H1 (cell line): ENCODE results near the gene HDHD2. TPM values are rescaled to one million over a fixed set of nuclear protein-coding genes. Genes with fewer than 3 reads are reported as not detected.
"Not testable (repeated sequence)": the region's sequence is repeated elsewhere in the genome, so short reads cannot be mapped to it uniquely, and the experiment has no call there.

Experiments used
- CTCF ChIA-PET: fragments of 300-600 bp; sonication (Branson Sonifier 250); formaldehyde crosslinking; loops from one replicate; lab custom pipeline; 2021; ENCODE audit not compliant: partially characterized antibody; lab: Charles Lee
- POLR2A ChIA-PET: fragments of 300-600 bp; sonication (Branson Sonifier 250); formaldehyde crosslinking; loops from one replicate; lab custom pipeline; 2021; ENCODE audit warnings: inconsistent platforms; ENCODE audit not compliant: partially characterized antibody; lab: Charles Lee
- DNase-seq, 2 experiments: peaks; one replicate each; pipeline versions ENCODE4 v3.0.0 to v3.0.0-alpha.2; 2010 to 2022; ENCODE audit warnings: low spot score in 2 of 2, low read depth in 1 of 2, mixed read lengths in 1 of 2
- FAIRE-seq: peaks from 2 replicates; lab custom pipeline; 2011; peaks lifted over from hg19 to GRCh38; lab: Jason Lieb, UNC
- H2AFZ ChIP-seq: 2 replicates; pipeline ENCODE4 v1.8.1; 2012; ENCODE audit warnings: low read length, inconsistent platforms
- H2AK5ac ChIP-seq: 2 replicates; pipeline ENCODE4 v1.6.1; 2013; ENCODE audit warnings: low read depth, low read length
- H2BK120ac ChIP-seq: replicated peaks from 2 replicates; pipeline ENCODE3; 2013; ENCODE audit warnings: low read depth, low read length, inconsistent platforms
- H2BK12ac ChIP-seq: 2 replicates; pipeline ENCODE4 v1.6.1; 2013; ENCODE audit warnings: low read depth, low read length
- H2BK15ac ChIP-seq: 2 replicates; pipeline ENCODE4 v1.6.1; 2013; ENCODE audit warnings: low read length
- H2BK20ac ChIP-seq: 2 replicates; pipeline ENCODE4 v1.6.1; 2013; ENCODE audit warnings: low read length
- H2BK5ac ChIP-seq: 2 replicates; pipeline ENCODE4 v1.6.1; 2013; ENCODE audit warnings: low read depth, low read length
- H3K14ac ChIP-seq: 2 replicates; pipeline ENCODE4 v1.6.1; 2013; ENCODE audit warnings: inconsistent platforms; ENCODE audit not compliant: insufficient read length
- H3K18ac ChIP-seq: 2 replicates; pipeline ENCODE4 v1.6.1; 2013; ENCODE audit warnings: low read length; ENCODE audit errors: extremely low read depth
- H3K23ac ChIP-seq: 2 replicates; pipeline ENCODE4 v1.6.1; 2013; ENCODE audit warnings: inconsistent platforms; ENCODE audit not compliant: insufficient read length
- H3K23me2 ChIP-seq: 2 replicates; pipeline ENCODE4 v1.6.1; 2013; ENCODE audit warnings: low read depth, low read length
- H3K27ac ChIP-seq: 2 replicates; pipeline ENCODE4 v1.6.1; 2011; ENCODE audit warnings: low read depth, low read length, inconsistent platforms
- H3K27me3 ChIP-seq, 4 experiments: replicated peaks in 1 of 4; 1 replicate in 1 of 4; 2 replicates in 3 of 4; pipeline versions ENCODE4 v1.6.1 to v1.8.1; 2011 to 2013; ENCODE audit warnings: low read length in 3 of 4, mild to moderate bottlenecking in 3 of 4, inconsistent platforms in 2 of 4, mixed read lengths in 2 of 4, moderate library complexity in 1 of 4; ENCODE audit not compliant: control insufficient read depth in 3 of 4, insufficient read depth in 3 of 4; ENCODE audit errors: extremely low read depth in 1 of 4
- H3K36me3 ChIP-seq, 4 experiments: 2 replicates each; pipeline versions ENCODE4 v1.6.1 to v1.8.1; 2011 to 2013; ENCODE audit warnings: mild to moderate bottlenecking in 4 of 4, low read length in 3 of 4, moderate library complexity in 2 of 4, control low read depth in 1 of 4, inconsistent platforms in 1 of 4; ENCODE audit not compliant: insufficient read depth in 4 of 4, control insufficient read depth in 2 of 4
- H3K4ac ChIP-seq: replicated peaks from 2 replicates; pipeline ENCODE3; 2013; ENCODE audit warnings: low read length, low read depth, mixed read lengths, inconsistent platforms; ENCODE audit not compliant: insufficient read length
- H3K4me1 ChIP-seq, 4 experiments: replicated peaks in 1 of 4; 1 replicate in 1 of 4; 2 replicates in 3 of 4; pipeline versions ENCODE4 v1.6.1 to v1.8.1; 2011 to 2013; ENCODE audit warnings: low read length in 3 of 4, inconsistent platforms in 2 of 4, mixed read lengths in 1 of 4; ENCODE audit not compliant: insufficient read depth in 4 of 4, control insufficient read depth in 3 of 4
- H3K4me2 ChIP-seq, 2 experiments: 2 replicates each; pipeline versions ENCODE4 v1.6.1 to v1.8.1; 2011 to 2013; ENCODE audit warnings: low read depth in 2 of 2, low read length in 2 of 2, control low read depth in 1 of 2, inconsistent platforms in 1 of 2, mild to moderate bottlenecking in 1 of 2; ENCODE audit not compliant: insufficient read depth in 1 of 2
- H3K4me3 ChIP-seq, 4 experiments: fragments of 200-600, 300-600 bp in 1 of 4; sonication (generic), shearing (Covaris generic), sonication (Bioruptor Twin) in 1 of 4; 2 replicates each; pipeline versions ENCODE4 v1.5.1 to v1.8.1; 2011 to 2016; ENCODE audit warnings: low read length in 4 of 4, low read depth in 3 of 4, control low read depth in 2 of 4, inconsistent platforms in 2 of 4, mild to moderate bottlenecking in 2 of 4, mixed read lengths in 1 of 4, moderate library complexity in 1 of 4; ENCODE audit not compliant: insufficient read depth in 2 of 4; ENCODE audit errors: extremely low read depth in 1 of 4
- H3K56ac ChIP-seq: replicated peaks from 2 replicates; pipeline ENCODE3; 2013; ENCODE audit warnings: low read depth, mild to moderate bottlenecking, mixed read lengths, low read length, inconsistent platforms; ENCODE audit not compliant: insufficient read length
- H3K79me1 ChIP-seq: 2 replicates; pipeline ENCODE4 v1.6.1; 2013; ENCODE audit warnings: low read depth, low read length, control low read depth
- H3K79me2 ChIP-seq, 2 experiments: 2 replicates each; pipeline versions ENCODE4 v1.6.1 to v1.8.1; 2012 to 2013; ENCODE audit warnings: low read length in 2 of 2, mild to moderate bottlenecking in 2 of 2, inconsistent platforms in 1 of 2; ENCODE audit not compliant: insufficient read depth in 2 of 2, control insufficient read depth in 1 of 2
- H3K9ac ChIP-seq, 4 experiments: replicated peaks in 1 of 4; 1 replicate in 1 of 4; 2 replicates in 3 of 4; pipeline versions ENCODE4 v1.6.1 to v1.8.1; 2011 to 2013; ENCODE audit warnings: low read depth in 3 of 4, low read length in 3 of 4, control low read depth in 2 of 4, mild to moderate bottlenecking in 2 of 4, moderate library complexity in 2 of 4, inconsistent platforms in 1 of 4; ENCODE audit errors: extremely low read depth in 1 of 4
- H3K9me3 ChIP-seq, 2 experiments: 2 replicates each; pipeline versions ENCODE4 v1.6.1 to v1.8.1; 2012 to 2013; ENCODE audit warnings: mild to moderate bottlenecking in 2 of 2, moderate library complexity in 2 of 2, control low read depth in 1 of 2, inconsistent platforms in 1 of 2, low read depth in 1 of 2, low read length in 1 of 2, mixed read lengths in 1 of 2; ENCODE audit not compliant: insufficient read depth in 2 of 2
- H4K20me1 ChIP-seq, 2 experiments: replicated peaks in 1 of 2; 2 replicates each; pipeline versions ENCODE3 to v1.8.1; 2011 to 2013; ENCODE audit warnings: inconsistent platforms in 2 of 2, low read length in 2 of 2, mild to moderate bottlenecking in 1 of 2; ENCODE audit not compliant: insufficient read depth in 2 of 2, control insufficient read depth in 1 of 2
- H4K5ac ChIP-seq: 2 replicates; pipeline ENCODE4 v1.6.1; 2013; ENCODE audit warnings: low read length, low read depth, mixed read lengths, inconsistent platforms; ENCODE audit not compliant: insufficient read length
- H4K8ac ChIP-seq: 2 replicates; pipeline ENCODE4 v1.8.0; 2013; ENCODE audit warnings: mild to moderate bottlenecking, moderate library complexity, low read length, inconsistent platforms; ENCODE audit not compliant: insufficient read depth; ENCODE audit errors: extremely low read depth
- H4K91ac ChIP-seq: replicated peaks from 2 replicates; pipeline ENCODE3; 2013; ENCODE audit warnings: low read length, mixed read lengths, inconsistent platforms; ENCODE audit not compliant: insufficient read length
- CBX8 ChIP-seq: fragments of 300-800, 300-1000 bp; sonication (generic); IDR thresholded peaks from 2 replicates; pipeline ENCODE4 v1.7.1; 2016; ENCODE audit warnings: low read depth, low read length, borderline replicate concordance
- NRF1 ChIP-seq: IDR thresholded peaks from 2 replicates; pipeline ENCODE4 v1.6.1; 2011; ENCODE audit warnings: mild to moderate bottlenecking, low read depth, low read length, improper control_type of control experiment
- POU5F1 ChIP-seq: IDR thresholded peaks from 2 replicates; pipeline ENCODE4 v1.6.1; 2011; ENCODE audit warnings: low read depth, mild to moderate bottlenecking, low read length, moderate library complexity
- RNF2 ChIP-seq: fragments of 200-900, 300-1000 bp; sonication (generic); IDR thresholded peaks from 2 replicates; pipeline ENCODE4 v1.7.1; 2016; ENCODE audit warnings: borderline replicate concordance, low read depth, mild to moderate bottlenecking, antibody characterized with exemption, low read length; ENCODE audit not compliant: poor library complexity, severe bottlenecking; ENCODE audit errors: missing control alignments
- SUZ12 ChIP-seq: fragments of 200-600 bp; sonication (generic); IDR thresholded peaks from 2 replicates; pipeline ENCODE4 v1.6.1; 2012; ENCODE audit warnings: mild to moderate bottlenecking, inconsistent platforms, low read length, moderate library complexity, mixed read lengths
- TAF7 ChIP-seq: optimal IDR thresholded peaks from 2 replicates; pipeline ENCODE3; 2011; ENCODE audit warnings: low read depth, mild to moderate bottlenecking, inconsistent platforms, low read length, moderate library complexity, borderline replicate concordance
- WGBS, 2 experiments: shearing (Covaris generic) in 1 of 2; methylation state at CpG; one replicate each; pipeline versions ENCODE4 v1.1.6 to v1.1.7; 2013 to 2015; ENCODE audit warnings: low lambda C conversion rate in 2 of 2, mixed read lengths in 2 of 2, inconsistent platforms in 1 of 2, low coverage in 1 of 2, missing lambda C conversion rate in 1 of 2; ENCODE audit not compliant: insufficient replicate concordance in 2 of 2, insufficient coverage in 1 of 2, insufficient read length in 1 of 2; ENCODE audit errors: extremely low coverage in 1 of 2, missing lambda C conversion rate in 1 of 2; 5-methylcytosine and 5-hydroxymethylcytosine counted together
- polyA plus RNA-seq, 7 experiments: library from polyadenylated mRNA; depleted of rRNA in 3 of 7; stranded (reverse) in 5 of 7; unstranded in 2 of 7; fragments of >200 nt in 5 of 7; fragments of 200-250 nt in 2 of 7; gene quantifications; 1 replicate in 5 of 7; 2 replicates in 1 of 7; 4 replicates in 1 of 7; pipeline versions ENCODE4 v1.2.1 to v1.2.3, GENCODE V29; 2011 to 2013; ENCODE audit warnings: missing spikeins in 2 of 7, mixed read lengths in 2 of 7
- total RNA-seq: library from RNA; stranded (reverse); fragmentation: NEBNext Ultra II Directional; extraction: Animal tissue kit (Norgen Biotek cat#: 25700); gene quantifications from 2 replicates; pipeline ENCODE4 v1.2.1, GENCODE V29; 2021

Gene HDHD2
- total and polyA plus RNA-seq, 2 of the 8 experiments (the other 6 are each of a cell fraction or from before 2014, with no cell fraction given), result 16.7 to 42.7 TPM

GRCh38 chr18:47150029-47150823 lies at the start of gene HDHD2 (continued):
- TF ChIP-seq POU5F1, result no peak
- TF ChIP-seq SUZ12, result no peak
- no peak for TF ChIP-seq CBX8
- TF ChIP-seq RNF2, result no peak
- no peak for TF ChIP-seq TAF7
- peak; percentile 79 for TF ChIP-seq NRF1

- H3K4me3 ChIP-seq, H4K5ac ChIP-seq, H3K27ac ChIP-seq, H3K9me3 ChIP-seq, H3K4me2 ChIP-seq, H3K56ac ChIP-seq, H3K4ac ChIP-seq, H2BK20ac ChIP-seq, H3K23me2 ChIP-seq, H3K18ac ChIP-seq, H3K14ac ChIP-seq, H4K8ac ChIP-seq, H2BK15ac ChIP-seq, H2BK120ac ChIP-seq, H3K27me3 ChIP-seq, H4K91ac ChIP-seq, FAIRE-seq, H3K23ac ChIP-seq, POLR2A ChIA-PET, H3K79me1 ChIP-seq, DNase-seq, H2BK5ac ChIP-seq, H2BK12ac ChIP-seq, H3K4me1 ChIP-seq, H2AK5ac ChIP-seq, H2AFZ ChIP-seq, H3K79me2 ChIP-seq, H3K36me3 ChIP-seq, H3K9ac ChIP-seq, H4K20me1 ChIP-seq: not testable (repeated sequence)
- WGBS, 2 experiments, result 92% methylated on average over 3 of the region's 3 CpGs; no CpG with 5 or more reads in 1 of the 2 experiments
- CTCF ChIA-PET, result interaction anchor here (1.5 to 2.1 kb wide), 3 partner anchors 9 to 96 kb away, joined by 3 to 15 read pairs (median 5); no protein-coding TSS in a partner anchor
Measured at GRCh38 chr18:47195961-47196360, 45.7 kb upstream of the HDHD2 start.
